Ishikawa (cell line): Measurements from ENCODE around the gene MYO5C.

Experiments used
- NFIC ChIP-seq: IDR thresholded peaks from 2 replicates; pipeline ENCODE4 v1.6.1; 2012
- RAD21 ChIP-seq: IDR thresholded peaks from 2 replicates; pipeline ENCODE4 v1.6.1; 2012; ENCODE audit warnings: low read depth
- TAF1 ChIP-seq: IDR thresholded peaks from 2 replicates; pipeline ENCODE4 v1.6.1; 2012; ENCODE audit warnings: low read depth, mild to moderate bottlenecking
- YY1 ChIP-seq: IDR thresholded peaks from 2 replicates; pipeline ENCODE4 v1.6.1; 2012; ENCODE audit warnings: low read depth
- ZBTB7A ChIP-seq: IDR thresholded peaks from 2 replicates; pipeline ENCODE4 v1.6.1; 2012; ENCODE audit warnings: low read depth

GRCh38 chr15:52220251-52220650 lies 75.4 kb downstream of the MYO5C start:
- no peak for TF ChIP-seq NFIC
- no peak for TF ChIP-seq YY1
- no peak for TF ChIP-seq TAF1
- TF ChIP-seq ZBTB7A, result no peak
- no peak for TF ChIP-seq RAD21
